ENCODE data around the gene TIMM9. TPM values are rescaled to one million over a fixed set of nuclear protein-coding genes. Genes with fewer than 3 reads are reported as not detected.
"Not testable (repeated sequence)": the region's sequence is repeated elsewhere in the genome, so short reads cannot be mapped to it uniquely, and the experiment has no call there.

The TIMM9 gene
- total RNA-seq, 2 donors from 2014 or later: 70.6 to 93.5 TPM

DNA sequence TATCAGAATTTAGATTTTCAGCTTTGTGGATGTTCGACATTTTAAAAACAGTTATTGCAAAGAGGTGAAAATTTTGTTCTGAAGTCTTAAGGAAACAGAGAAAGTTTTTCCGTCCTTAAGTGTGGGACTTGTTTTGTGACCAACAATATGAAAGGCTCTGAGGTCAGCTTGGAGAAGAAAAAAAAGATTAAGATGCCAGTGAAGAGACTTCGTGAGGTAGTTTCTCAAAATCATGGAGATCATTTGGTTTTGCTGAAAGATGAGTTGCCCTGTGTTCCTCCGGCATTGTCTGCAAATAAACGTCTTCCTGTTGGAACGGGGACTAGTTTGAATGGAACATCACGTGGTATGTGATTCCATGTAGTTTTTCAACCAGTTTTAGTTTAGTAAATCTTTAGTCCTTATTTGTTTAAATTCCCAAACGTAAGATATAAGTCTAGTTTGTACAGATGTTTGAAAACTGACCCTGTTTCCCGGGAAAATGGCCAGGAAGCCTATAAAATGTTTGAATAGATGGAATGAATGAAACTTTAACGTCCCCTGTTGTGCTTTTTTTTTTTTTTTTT lies 870 bp upstream of the TIMM9 start:
- H3K4me1 Mint-ChIP-seq (ENCODE audit: low read depth): peaks cover 51% of the 10 kb centered on the region
- peak overlapping the region; percentile 100 for H3K27ac Mint-ChIP-seq
- ATAC-seq (replicated peaks in 1 of 2) (no peak), DNase-seq (peak in 1 of 2 donors; percentile 19)
- H3K4me3 Mint-ChIP-seq: peak overlapping the region; percentile 84 to 96
- no peaks in the 10 kb centered on the region for H3K9me3 Mint-ChIP-seq
- peaks cover 5 to 6% of the 10 kb centered on the region in 2 donors for H3K36me3 Mint-ChIP-seq (ENCODE audit: insufficient read depth in 2 of 2)
- no peaks in the 10 kb centered on the region for H3K27me3 Mint-ChIP-seq (ENCODE audit: low read depth)

DNA sequence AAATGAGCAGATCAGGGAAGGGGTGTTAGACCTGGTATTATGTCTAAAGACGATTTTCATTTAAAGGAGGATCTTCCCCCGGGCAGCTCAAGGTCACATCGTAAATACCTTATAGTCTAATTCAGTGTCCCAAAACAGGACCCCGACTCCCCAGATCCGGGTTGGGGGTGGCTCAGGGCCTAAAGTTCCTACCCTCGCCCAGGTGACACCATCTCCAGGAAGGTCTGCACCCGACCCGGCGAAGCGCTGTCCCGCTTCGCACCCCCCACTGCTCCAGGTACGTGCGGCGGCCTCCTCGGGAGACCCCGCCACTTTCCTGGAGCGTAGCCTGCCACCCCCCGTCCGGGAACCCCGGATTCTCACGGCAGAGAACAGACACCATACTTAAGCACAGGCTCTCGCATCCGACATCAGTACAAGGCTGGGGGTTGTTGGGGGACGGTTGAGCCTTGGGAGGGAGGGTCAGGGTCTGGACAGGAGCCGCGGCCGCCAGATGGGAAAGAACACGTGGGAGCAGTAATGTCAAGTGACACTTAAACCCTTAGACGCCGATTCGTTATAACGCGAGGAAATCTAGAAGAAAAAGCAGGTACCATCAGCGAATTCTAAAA lies 556 bp downstream of the TIMM9 start:
- ATAC-seq (replicated peaks in 1 of 2) (peak; percentile 13 to 27), DNase-seq (peak; percentile 55 to 70)
- Mint-ChIP-seq H3K27ac (peak overlapping the region; percentile 100), H3K9me3 (no peaks in the 10 kb centered on the region), H3K27me3 (ENCODE audit: low read depth) (no peaks in the 10 kb centered on the region), H3K36me3 (ENCODE audit: insufficient read depth in 2 of 2) (peaks cover 4 to 5% of the 10 kb centered on the region in 2 donors), H3K4me3 (peak overlapping the region; percentile 84 to 96), H3K4me1 (ENCODE audit: low read depth) (peaks cover 51% of the 10 kb centered on the region)

- not testable (repeated sequence) for H3K9me3 Mint-ChIP-seq; ATAC-seq (replicated peaks in 1 of 2); H3K27me3 Mint-ChIP-seq (ENCODE audit: low read depth); H3K4me3 Mint-ChIP-seq; DNase-seq
- Mint-ChIP-seq H3K27ac (peak overlapping the region; percentile 79), H3K4me1 (ENCODE audit: low read depth) (peaks cover 32% of the 10 kb centered on the region), H3K36me3 (ENCODE audit: insufficient read depth in 2 of 2) (peaks cover 8 to 38% of the 10 kb centered on the region in 2 donors)
Observed at GRCh38 chr14:58416934-58417333, 10.4 kb downstream of the TIMM9 start.

DNA sequence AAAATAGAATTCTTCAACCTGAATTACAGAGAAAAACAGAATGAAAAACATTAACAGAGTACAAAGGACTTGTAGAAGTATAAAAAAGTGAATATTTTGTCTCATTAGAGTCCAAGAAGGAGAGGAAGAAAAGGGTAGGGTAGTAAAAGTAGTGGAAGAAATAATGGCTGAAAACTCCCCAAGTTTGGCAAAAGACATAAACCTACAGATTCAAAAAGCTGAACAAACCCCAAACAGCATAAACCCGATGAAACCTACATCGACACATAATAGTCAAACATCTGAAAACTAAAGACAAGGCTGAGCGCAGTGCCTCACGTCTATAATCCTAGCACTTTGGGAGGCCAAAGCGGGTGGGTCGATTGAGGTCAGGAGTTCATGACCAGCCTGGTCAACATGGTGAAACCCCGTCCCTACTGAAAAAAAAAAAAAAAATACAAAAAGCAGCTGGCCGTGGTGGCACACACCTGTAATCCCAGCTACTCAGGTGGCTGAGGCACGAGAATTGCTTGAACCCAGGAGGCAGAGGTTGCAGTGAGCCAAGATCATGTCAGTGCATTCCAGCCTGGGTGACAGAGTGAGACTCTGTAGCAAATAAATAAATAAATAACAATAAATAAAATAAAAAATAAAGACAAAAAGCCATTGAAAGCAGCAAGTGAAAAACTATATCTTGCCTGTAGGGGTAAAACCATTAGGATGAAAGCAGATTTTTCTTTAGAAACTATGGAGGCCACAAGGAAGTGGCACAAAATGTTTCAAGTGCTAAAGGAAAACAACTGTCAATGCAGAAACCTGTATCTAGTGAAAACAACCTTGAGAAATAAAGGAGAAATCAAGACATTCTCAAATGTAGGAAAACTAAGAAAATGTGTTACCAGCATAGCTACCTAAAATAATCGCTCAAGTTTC lies 11.4 kb downstream of the TIMM9 start:
- Mint-ChIP-seq H3K4me1 (ENCODE audit: low read depth) (peaks cover 28% of the 10 kb centered on the region), H3K27me3 (ENCODE audit: low read depth) (no peaks in the 10 kb centered on the region), H3K4me3 (no peak overlapping the region), H3K36me3 (ENCODE audit: insufficient read depth in 2 of 2) (peaks cover 8 to 41% of the 10 kb centered on the region in 2 donors), H3K9me3 (no peaks in the 10 kb centered on the region), H3K27ac (peak overlapping the region; percentile 86)
- ATAC-seq (replicated peaks in 1 of 2) (no peak), DNase-seq (no peak)

- Mint-ChIP-seq H3K27ac (peak overlapping the region; percentile 86), H3K27me3 (ENCODE audit: low read depth) (no peaks in the 10 kb centered on the region), H3K4me3 (peak overlapping the region in 1 of 2 donors; percentile 57), H3K9me3 (no peaks in the 10 kb centered on the region), H3K4me1 (ENCODE audit: low read depth) (peaks cover 22% of the 10 kb centered on the region), H3K36me3 (ENCODE audit: insufficient read depth in 2 of 2) (peaks cover 6 to 38% of the 10 kb centered on the region in 2 donors)
- DNase-seq: no peak
- ATAC-seq (replicated peaks in 1 of 2): peak in 1 of 2 donors; percentile 59
Observed at GRCh38 chr14:58414845-58415244, 12.5 kb downstream of the TIMM9 start.

DNA sequence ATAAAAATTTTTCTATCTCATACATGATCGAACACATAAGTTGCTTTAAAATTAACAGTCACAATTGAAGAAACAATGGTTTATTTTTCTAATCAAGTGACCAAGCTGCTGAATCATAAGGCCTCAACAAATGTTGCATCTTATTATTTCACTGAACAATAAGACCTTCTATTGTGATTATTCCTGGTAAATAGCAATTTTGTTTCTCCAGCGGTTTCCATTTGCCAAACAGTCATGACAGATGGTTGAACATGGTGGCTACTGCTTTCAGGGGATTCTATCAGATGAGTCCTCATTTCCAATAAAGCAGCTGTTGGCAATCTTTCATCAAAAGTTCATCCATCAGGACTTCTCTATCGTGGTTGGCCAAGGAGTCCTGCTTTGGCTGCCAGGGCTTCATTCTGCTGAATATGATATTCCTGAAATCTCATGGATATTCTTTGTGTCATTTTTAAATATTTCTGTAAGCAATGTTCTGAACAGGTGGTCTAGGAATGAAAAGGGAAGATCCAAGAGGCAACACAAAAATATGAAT lies 18.6 kb downstream of the TIMM9 start:
- no peak overlapping the region for H3K4me3 Mint-ChIP-seq
- ATAC-seq (replicated peaks in 1 of 2): no peak
- H3K27ac Mint-ChIP-seq: no peak overlapping the region
- no peaks in the 10 kb centered on the region for H3K27me3 Mint-ChIP-seq (ENCODE audit: low read depth)
- peaks cover 6% of the 10 kb centered on the region for H3K4me1 Mint-ChIP-seq (ENCODE audit: low read depth)
- H3K36me3 Mint-ChIP-seq (ENCODE audit: insufficient read depth in 2 of 2): peaks cover 3 to 21% of the 10 kb centered on the region in 2 donors
- no peaks in the 10 kb centered on the region for H3K9me3 Mint-ChIP-seq
- no peak for DNase-seq

DNA sequence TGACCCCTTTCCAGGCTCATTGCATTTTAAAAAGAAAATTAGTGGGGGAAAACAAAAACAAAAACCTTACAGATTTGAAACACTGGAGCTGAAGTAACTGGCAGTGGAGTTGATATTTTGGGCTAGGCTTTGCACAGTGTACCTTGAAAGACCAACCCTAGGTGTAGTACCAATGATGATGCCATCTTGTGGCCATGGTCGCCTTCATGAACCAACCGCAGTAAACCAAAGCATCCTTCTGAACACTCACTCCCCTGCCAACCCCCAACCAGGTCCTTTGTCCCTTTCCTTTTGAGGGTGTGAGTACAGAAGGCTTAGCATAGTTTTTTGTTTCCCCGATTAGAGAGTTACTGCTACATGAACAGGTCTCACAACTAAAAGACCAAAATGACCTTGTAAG lies 25.7 kb downstream of the TIMM9 start:
- ATAC-seq (replicated peaks in 1 of 2): peak; percentile 39 to 60
- Mint-ChIP-seq H3K27ac (no peak overlapping the region), H3K27me3 (ENCODE audit: low read depth) (no peaks in the 10 kb centered on the region), H3K4me3 (no peak overlapping the region), H3K36me3 (ENCODE audit: insufficient read depth in 2 of 2) (peaks cover 0 to 2% of the 10 kb centered on the region in 2 donors), H3K9me3 (no peaks in the 10 kb centered on the region), H3K4me1 (ENCODE audit: low read depth) (peaks cover 3% of the 10 kb centered on the region)
- peak in 1 of 2 donors; percentile 12 for DNase-seq

- DNase-seq: no peak
- no peak for ATAC-seq (replicated peaks in 1 of 2)
- H3K4me1 Mint-ChIP-seq (ENCODE audit: low read depth): peaks cover 13% of the 10 kb centered on the region
- H3K4me3 Mint-ChIP-seq: no peak overlapping the region
- H3K27me3 Mint-ChIP-seq (ENCODE audit: low read depth): no peaks in the 10 kb centered on the region
- no peaks in the 10 kb centered on the region for H3K36me3 Mint-ChIP-seq (ENCODE audit: insufficient read depth in 2 of 2)
- no peak overlapping the region for H3K27ac Mint-ChIP-seq
- no peaks in the 10 kb centered on the region for H3K9me3 Mint-ChIP-seq
Observed at GRCh38 chr14:58398895-58399294, 28.4 kb downstream of the TIMM9 start.

- H3K4me1 Mint-ChIP-seq (ENCODE audit: low read depth): peaks cover 13% of the 10 kb centered on the region
- no peaks in the 10 kb centered on the region for H3K36me3 Mint-ChIP-seq (ENCODE audit: insufficient read depth in 2 of 2)
- H3K9me3 Mint-ChIP-seq: no peaks in the 10 kb centered on the region
- no peak overlapping the region for H3K27ac Mint-ChIP-seq
- no peak for DNase-seq
- ATAC-seq (replicated peaks in 1 of 2): no peak
- no peak overlapping the region for H3K4me3 Mint-ChIP-seq
- no peaks in the 10 kb centered on the region for H3K27me3 Mint-ChIP-seq (ENCODE audit: low read depth)
Observed at GRCh38 chr14:58398495-58398894, 28.8 kb downstream of the TIMM9 start.

- Mint-ChIP-seq H3K27ac (no peak overlapping the region), H3K36me3 (ENCODE audit: insufficient read depth in 2 of 2) (no peaks in the 10 kb centered on the region), H3K4me3 (peak overlapping the region; percentile 31 to 33), H3K9me3 (no peaks in the 10 kb centered on the region), H3K4me1 (ENCODE audit: low read depth) (peaks cover 13% of the 10 kb centered on the region), H3K27me3 (ENCODE audit: low read depth) (no peaks in the 10 kb centered on the region)
- no peak for DNase-seq
- ATAC-seq (replicated peaks in 1 of 2): no peak
Observed at GRCh38 chr14:58397156-58397555, 30.2 kb downstream of the TIMM9 start.

GRCh38 chr14:58395812-58396788 lies 31.2 kb downstream of the TIMM9 start, which contains the start of gene TOMM20L:
Gene TOMM20L (plus strand): TSS chr14:58395930. CDS start chr14:58395958, 28 bp downstream.
- ATAC-seq (replicated peaks in 1 of 2): peak; percentile 89 to 93
- H3K36me3 Mint-ChIP-seq (ENCODE audit: insufficient read depth in 2 of 2): no peaks in the 10 kb centered on the region
- H3K4me3 Mint-ChIP-seq: peak within 1 kb of the TSS; percentile 80 to 85
- no peaks in the 10 kb centered on the region for H3K27me3 Mint-ChIP-seq (ENCODE audit: low read depth)
- peaks cover 13% of the 10 kb centered on the region for H3K4me1 Mint-ChIP-seq (ENCODE audit: low read depth)
- H3K27ac Mint-ChIP-seq: peak within 1 kb of the TSS; percentile 7
- peak; percentile 81 to 87 for DNase-seq
- no peaks in the 10 kb centered on the region for H3K9me3 Mint-ChIP-seq

GRCh38 chr14:58395562-58395811 lies 31.8 kb downstream of the TIMM9 start:
- no peak for DNase-seq
- H3K4me1 Mint-ChIP-seq (ENCODE audit: low read depth): peaks cover 13% of the 10 kb centered on the region

More at GRCh38 chr14:58395562-58395811, 31.8 kb downstream of the TIMM9 start:
- no peaks in the 10 kb centered on the region for H3K36me3 Mint-ChIP-seq (ENCODE audit: insufficient read depth in 2 of 2)
- ATAC-seq (replicated peaks in 1 of 2): no peak
- H3K9me3 Mint-ChIP-seq: no peaks in the 10 kb centered on the region
- H3K4me3 Mint-ChIP-seq: peak overlapping the region; percentile 72 to 80
- H3K27ac Mint-ChIP-seq: no peak overlapping the region
- no peaks in the 10 kb centered on the region for H3K27me3 Mint-ChIP-seq (ENCODE audit: low read depth)
